Panc1 (cell line): ENCODE measurements around the gene IFT122. TPM values are rescaled to one million over a fixed set of nuclear protein-coding genes. Genes with fewer than 3 reads are reported as not detected.
"Not testable (repeated sequence)": the region's sequence is repeated elsewhere in the genome, so short reads cannot be mapped to it uniquely, and the experiment has no call there.

Experiments
- ATAC-seq: fragments of 200-7000 bp; cut with Tn5 transposase; 2 replicates; pipeline ENCODE4 v1.9.1; 2020; ENCODE audit warnings: mild to moderate bottlenecking, moderate library complexity
- BruUV-seq: library from RNA; stranded (reverse); fragments of 400-500 nt; replicated peaks from 2 replicates; lab custom pipeline; 2021; lab: Mats Ljungman, UMichigan
- CTCF ChIA-PET: fragments of 300-600 bp; sonication (Branson Sonifier 250); formaldehyde crosslinking; loops from one replicate; lab custom pipeline; 2022; ENCODE audit warnings: antibody characterized with exemption; lab: Charles Lee
- POLR2A ChIA-PET: fragments of 300-600 bp; sonication (Branson Sonifier 250); formaldehyde crosslinking; loops from one replicate; lab custom pipeline; 2022; ENCODE audit warnings: antibody characterized with exemption; lab: Charles Lee
- DNase-seq: peaks from one replicate; pipeline ENCODE4 v3.0.0-alpha.2; 2010; ENCODE audit warnings: low read depth, low spot score
- H3K27ac ChIP-seq: 2 replicates; pipeline ENCODE4 v1.5.1; 2011; ENCODE audit warnings: mild to moderate bottlenecking, low read length, inconsistent platforms
- H3K27me3 ChIP-seq: fragments of 200-500 bp; sonication (Bioruptor generic); 2 replicates; pipeline ENCODE4 v1.6.0; 2014; ENCODE audit warnings: low read length, inconsistent platforms; ENCODE audit not compliant: control insufficient read depth, insufficient read depth
- H3K36me3 ChIP-seq: fragments of 200-500 bp; sonication (Bioruptor generic); 2 replicates; pipeline ENCODE4 v1.5.1; 2014; ENCODE audit warnings: inconsistent platforms, mild to moderate bottlenecking, low read length, moderate library complexity; ENCODE audit not compliant: control insufficient read depth, insufficient read depth
- H3K4me1 ChIP-seq: 2 replicates; pipeline ENCODE4 v1.5.1; 2011; ENCODE audit warnings: inconsistent platforms, mild to moderate bottlenecking, low read length, moderate library complexity; ENCODE audit not compliant: control insufficient read depth, insufficient read depth
- H3K4me3 ChIP-seq, 2 experiments: 2 replicates each; pipeline ENCODE4 v1.5.1; 2011 to 2012; ENCODE audit warnings: low read depth in 2 of 2, low read length in 2 of 2, mild to moderate bottlenecking in 2 of 2, inconsistent platforms in 1 of 2, moderate library complexity in 1 of 2
- H3K9me3 ChIP-seq: fragments of 200-500 bp; sonication (Bioruptor generic); 2 replicates; pipeline ENCODE4 v1.5.1; 2014; ENCODE audit warnings: low read depth, mild to moderate bottlenecking, inconsistent platforms, low read length, moderate library complexity; ENCODE audit not compliant: control insufficient read depth, insufficient read depth
- CTCF ChIP-seq: fragments of 450-650 bp; IDR thresholded peaks from 2 replicates; pipeline ENCODE4 v1.5.1; 2017; ENCODE audit warnings: mild to moderate bottlenecking
- POLR2AphosphoS5 ChIP-seq: IDR thresholded peaks from 2 replicates; pipeline ENCODE4 v1.6.1; 2012; ENCODE audit warnings: mild to moderate bottlenecking, low read depth, low read length, moderate library complexity
- REST ChIP-seq, 2 experiments: IDR thresholded peaks; 2 replicates each; pipeline ENCODE4 v1.6.1; 2011 to 2012; ENCODE audit warnings: low read depth in 2 of 2, control low read depth in 1 of 2, low read length in 1 of 2, mild to moderate bottlenecking in 1 of 2, moderate library complexity in 1 of 2; ENCODE audit not compliant: insufficient read depth in 1 of 2
- SIN3A ChIP-seq: IDR thresholded peaks from 2 replicates; pipeline ENCODE4 v1.6.1; 2012; ENCODE audit warnings: low read depth, mild to moderate bottlenecking, low read length, moderate library complexity, borderline replicate concordance; ENCODE audit not compliant: insufficient read depth
- TCF7L2 ChIP-seq: IDR thresholded peaks from 2 replicates; pipeline ENCODE4 v1.6.1; 2011; ENCODE audit warnings: mild to moderate bottlenecking, low read depth, low read length, inconsistent platforms
- in situ Hi-C: cut with HindIII; loops from 2 replicates; pipeline ENCODE4 v1.10.0; 2016; ENCODE audit warnings: low sequenced_read_pairs, low pct_unique_long_range_greater_than_20kb
- intact Hi-C: fragments of 100-400 bp; cut with micrococcal nuclease; formaldehyde crosslinking; loops from one replicate; pipeline ENCODE4 v1.10.0; 2022; ENCODE audit not compliant: unreplicated experiment
- total RNA-seq: library from RNA; stranded (reverse); gene quantifications from one replicate; pipeline ENCODE4 v1.2.1, GENCODE V29; 2021; ENCODE audit not compliant: unreplicated experiment

The IFT122 gene
- total RNA-seq, 1 experiment from 2014 or later: 52.4 TPM

- Histone ChIP-seq H3K27ac (no peak overlapping the region), H3K9me3 (no peaks in the 10 kb centered on the region), H3K27me3 (no peaks in the 10 kb centered on the region), H3K4me3 (no peak overlapping the region), H3K36me3 (peaks cover 2% of the 10 kb centered on the region; the same call in 1 of the 2 replicates), H3K4me1 (peaks cover 4% of the 10 kb centered on the region; the same call in 1 of the 2 replicates)
- in situ Hi-C loops: no loop called here
- ATAC-seq (peak; percentile 96), DNase-seq (peak; percentile 82)
- ChIA-PET POLR2A (no interaction called here), CTCF (interaction anchor here (0.5 to 1.7 kb wide), 17 partner anchors 9 to 339 kb away, joined by 3 to 11 read pairs (median 4); no protein-coding TSS in a partner anchor)
- no TSS peak for BruUV-seq
- intact Hi-C loops: loop anchor here (1.0 to 5.0 kb wide), 5 partner anchors 67 to 442 kb away; no protein-coding TSS in a partner anchor
- no peak for TF ChIP-seq REST (IDR thresholded peaks at IDR 0.05; ENCODE audit: insufficient read depth in 1 of 2, low read depth in 2 of 2, low read length in 1 of 2)
- TF ChIP-seq CTCF: peak; percentile 94
- TF ChIP-seq POLR2AphosphoS5: no peak
Observed at GRCh38 chr3:129490273-129490675, 50.2 kb downstream of the IFT122 start.

GRCh38 chr3:129491077-129491476, 51.1 kb downstream of the IFT122 start:
- DNase-seq, H3K27ac ChIP-seq, in situ Hi-C loops, H3K4me1 ChIP-seq, H3K9me3 ChIP-seq, BruUV-seq, H3K27me3 ChIP-seq, H3K4me3 ChIP-seq, POLR2A ChIA-PET, H3K36me3 ChIP-seq, ATAC-seq: not testable (repeated sequence)
- intact Hi-C loops: loop anchor here (2.0 to 5.0 kb wide), 4 partner anchors 66 to 441 kb away; no protein-coding TSS in a partner anchor
- CTCF ChIA-PET: interaction anchor here (1.3 kb wide), 2 partner anchors 13 to 114 kb away, joined by 7 read pairs; no protein-coding TSS in a partner anchor

- ChIA-PET CTCF (interaction anchor here (0.6 kb wide), 2 partner anchors 45 to 243 kb away, joined by 4 to 8 read pairs; no protein-coding TSS in a partner anchor), POLR2A (no interaction called here)
- no peak for ATAC-seq
- Histone ChIP-seq H3K4me1 (peaks cover 4% of the 10 kb centered on the region; the same call in 1 of the 2 replicates), H3K27ac (no peak overlapping the region), H3K36me3 (peaks cover 2% of the 10 kb centered on the region; the same call in 1 of the 2 replicates), H3K4me3 (no peak overlapping the region), H3K27me3 (no peaks in the 10 kb centered on the region), H3K9me3 (no peaks in the 10 kb centered on the region)
- no TSS peak for BruUV-seq
- in situ Hi-C loops (no loop called here), intact Hi-C loops (loop anchor here (2.0 to 5.0 kb wide), 4 partner anchors 66 to 441 kb away; no protein-coding TSS in a partner anchor)
- TF ChIP-seq TCF7L2 (no peak), SIN3A (no peak), REST (IDR thresholded peaks at IDR 0.05; ENCODE audit: insufficient read depth in 1 of 2, low read depth in 2 of 2, low read length in 1 of 2) (no peak), POLR2AphosphoS5 (no peak), CTCF (no peak)
- no peak for DNase-seq
Observed at GRCh38 chr3:129491794-129492193, 51.8 kb downstream of the IFT122 start.
